ENCODE results near the gene GEMIN4.

Gene GEMIN4

DNA sequence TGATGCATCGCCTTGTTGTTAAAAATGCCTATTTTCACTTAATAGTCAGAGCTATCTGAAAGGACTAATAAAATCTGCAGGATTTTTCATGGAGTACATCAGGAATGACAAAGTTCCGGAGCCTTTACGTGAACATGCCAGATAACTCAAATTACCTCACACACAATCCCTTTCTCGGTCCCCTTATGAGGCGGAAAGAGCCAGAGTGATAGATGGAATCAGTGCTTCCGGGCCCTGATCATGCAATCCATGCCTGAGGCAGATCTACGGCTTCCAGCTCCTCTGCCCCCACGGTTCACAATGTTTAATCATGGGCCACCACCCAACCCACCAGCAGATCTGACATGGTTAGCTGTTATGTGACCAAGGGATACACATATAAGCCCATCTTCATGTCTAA lies 54.4 kb downstream of the GEMIN4 start:
- DNase-seq, result no peak

- DNase-seq, result no peak
Measured at GRCh38 chr17:696369-696768, 55.7 kb downstream of the GEMIN4 start.

Data from activated T-cell treated with anti-CD3 and anti-CD28 coated beads for 4 hours (primary cell).